Heart left ventricle (tissue), 13 donors: Measurements from ENCODE around the gene DTWD1.

Experiments
- POLR2A ChIP-seq, 2 donors: fragments of 450-650 bp; IDR thresholded peaks; one replicate each; pipeline ENCODE4 v1.6.1; 2017; ENCODE audit warnings: antibody characterized with exemption in 2 of 2, mild to moderate bottlenecking in 2 of 2, moderate library complexity in 2 of 2
- TF ChIP-seq, protein P1 (sequence below), 12 donors: fragments of 200-600 bp; sonication (generic) in 4 of 12; IDR thresholded peaks; one replicate each; pipeline versions ENCODE4 v1.5.0 to v1.8.0; 2018 to 2022; ENCODE audit warnings: antibody characterized with exemption in 12 of 12, mild to moderate bottlenecking in 5 of 12
- donor health status: ischemic (EF 13 %, LVEDD 7.1; RV severe dilation, severe dysfunction).
- donor health status: DM: no; HTN: yes; CAD: no.
- donor health status: DM: no; HTN: no; CAD: no.
- donor health status: ischemic (EF 25% LVEDD 6.9; RV normal size, moderate dysfunction).
- donor health status: ischemic (EF 25% LVEDD 5.7; RV mildly dilated, moderate dysfunction).
- donor health status: ischemic (EF 35%, LVEDD 5.7; RV mildly dilated, moderate dysfunction).
- donor health status: nonischemic (EF 11% LVEDD 7.7; RV severe dilation, severe dysfunction).
- donor health status: DM: yes; HTN: yes; CAD: no.
- donor health status: PGD.
- donor health status: ischemic (EF 29% LVEDD 5.4; RV normal size, mild dysfunction).
- donor health status: nonischemic (EF 23%, LVEDD 6.1; RV moderate dilation, normal function).

DNA sequence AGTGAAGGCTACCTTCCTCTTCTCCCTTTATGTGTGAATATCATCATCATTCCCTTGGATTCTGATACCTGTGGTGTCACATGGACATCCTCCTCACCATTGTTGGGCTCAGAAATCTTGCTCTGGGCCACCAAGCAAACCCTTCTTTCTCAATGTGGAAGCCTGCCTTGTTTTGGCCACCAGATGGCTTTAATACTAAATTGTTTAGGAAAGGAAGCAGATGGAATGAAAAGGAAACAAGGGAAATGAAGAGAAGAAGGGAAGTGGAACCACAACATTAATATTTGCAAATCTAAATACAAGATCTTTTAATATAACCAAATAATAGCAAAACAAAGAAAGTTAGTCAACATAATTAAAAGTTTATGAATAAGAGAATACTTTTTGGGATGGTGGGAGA lies 14.3 kb upstream of the DTWD1 start:
- no peak for TF ChIP-seq POLR2A (IDR thresholded peaks at IDR 0.05)
- TF ChIP-seq, protein P1, sequence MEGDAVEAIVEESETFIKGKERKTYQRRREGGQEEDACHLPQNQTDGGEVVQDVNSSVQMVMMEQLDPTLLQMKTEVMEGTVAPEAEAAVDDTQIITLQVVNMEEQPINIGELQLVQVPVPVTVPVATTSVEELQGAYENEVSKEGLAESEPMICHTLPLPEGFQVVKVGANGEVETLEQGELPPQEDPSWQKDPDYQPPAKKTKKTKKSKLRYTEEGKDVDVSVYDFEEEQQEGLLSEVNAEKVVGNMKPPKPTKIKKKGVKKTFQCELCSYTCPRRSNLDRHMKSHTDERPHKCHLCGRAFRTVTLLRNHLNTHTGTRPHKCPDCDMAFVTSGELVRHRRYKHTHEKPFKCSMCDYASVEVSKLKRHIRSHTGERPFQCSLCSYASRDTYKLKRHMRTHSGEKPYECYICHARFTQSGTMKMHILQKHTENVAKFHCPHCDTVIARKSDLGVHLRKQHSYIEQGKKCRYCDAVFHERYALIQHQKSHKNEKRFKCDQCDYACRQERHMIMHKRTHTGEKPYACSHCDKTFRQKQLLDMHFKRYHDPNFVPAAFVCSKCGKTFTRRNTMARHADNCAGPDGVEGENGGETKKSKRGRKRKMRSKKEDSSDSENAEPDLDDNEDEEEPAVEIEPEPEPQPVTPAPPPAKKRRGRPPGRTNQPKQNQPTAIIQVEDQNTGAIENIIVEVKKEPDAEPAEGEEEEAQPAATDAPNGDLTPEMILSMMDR (IDR thresholded peaks at IDR 0.05) = peak in 1 of 12 donors; percentile 11
